NCI-H146 treated with DMSO at 0.1 percent for 48 hours (cell line): ENCODE results near the gene PTPN20.

ENCODE experiments used
- DNase-seq: peaks from one replicate; lab custom pipeline; 2025; ENCODE audit not compliant: unreplicated experiment; lab: John Stamatoyannopoulos, UW

Gene PTPN20

GRCh38 chr10:47020471-47020870 lies 109.2 kb downstream of the PTPN20 start:
- no peak for DNase-seq

DNA sequence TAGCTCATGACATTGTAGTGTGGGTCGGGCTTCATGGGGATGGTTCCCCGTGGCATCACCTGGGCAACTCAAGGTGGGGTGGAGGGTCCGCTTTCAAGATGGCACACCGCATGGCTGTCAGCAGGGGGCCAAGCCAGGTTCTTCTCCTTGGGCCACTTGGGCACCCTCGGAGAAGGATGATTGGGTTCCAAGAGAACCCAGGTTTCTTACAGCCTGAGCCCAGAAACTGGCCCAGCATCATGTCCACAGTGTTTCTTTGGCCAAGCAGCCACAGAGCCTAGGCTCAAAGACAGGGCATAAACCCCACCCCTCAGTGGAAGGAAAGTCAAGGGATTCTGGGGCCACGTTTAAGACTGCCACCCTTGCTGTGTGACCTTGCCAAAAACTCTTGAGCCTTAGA lies 110.6 kb downstream of the PTPN20 start:
- no peak for DNase-seq

- no peak for DNase-seq
Observed at GRCh38 chr10:47022311-47023131, 111.3 kb downstream of the PTPN20 start.

DNA sequence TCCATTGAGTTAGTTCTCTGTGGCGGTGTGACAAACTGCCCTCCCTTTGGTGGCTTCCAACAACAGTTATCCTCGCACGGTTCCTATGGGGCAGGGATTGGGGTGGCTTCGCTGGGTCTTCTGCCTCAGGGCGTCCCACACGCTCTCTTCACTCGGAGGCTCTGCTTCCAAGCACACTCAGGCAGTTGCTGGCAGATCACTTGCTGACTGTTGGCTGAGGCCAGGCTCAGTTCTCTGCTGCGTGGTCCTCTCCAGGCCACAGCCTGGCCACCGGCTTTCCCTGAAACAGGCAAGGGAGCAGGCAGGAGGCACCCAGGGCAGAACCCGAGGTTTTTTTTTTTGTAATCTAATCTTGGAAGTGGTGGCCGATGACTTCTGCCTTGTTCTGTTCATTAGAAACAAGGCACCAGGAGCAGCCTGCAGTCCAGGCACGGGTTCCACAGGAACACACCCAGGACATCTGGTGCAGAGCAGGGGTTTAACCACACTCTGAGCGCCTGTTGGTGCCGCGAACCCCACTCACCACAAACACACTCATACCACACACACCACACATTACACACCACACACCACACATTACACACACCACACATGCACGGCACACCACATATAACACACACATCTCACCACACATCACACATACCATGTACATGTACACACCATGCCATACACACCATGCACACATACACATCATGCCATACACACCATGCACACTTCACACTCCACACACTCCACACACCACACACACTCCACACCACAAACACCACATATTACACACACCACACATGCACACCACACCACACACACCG lies 112.2 kb downstream of the PTPN20 start:
- DNase-seq: no peak

GRCh38 chr10:47024046-47024322 lies 112.8 kb downstream of the PTPN20 start:
- DNase-seq: no peak

GRCh38 chr10:47024399-47025252 lies 113.4 kb downstream of the PTPN20 start:
- DNase-seq: no peak

GRCh38 chr10:47025253-47025539 lies 114.0 kb downstream of the PTPN20 start:
- no peak for DNase-seq

DNA sequence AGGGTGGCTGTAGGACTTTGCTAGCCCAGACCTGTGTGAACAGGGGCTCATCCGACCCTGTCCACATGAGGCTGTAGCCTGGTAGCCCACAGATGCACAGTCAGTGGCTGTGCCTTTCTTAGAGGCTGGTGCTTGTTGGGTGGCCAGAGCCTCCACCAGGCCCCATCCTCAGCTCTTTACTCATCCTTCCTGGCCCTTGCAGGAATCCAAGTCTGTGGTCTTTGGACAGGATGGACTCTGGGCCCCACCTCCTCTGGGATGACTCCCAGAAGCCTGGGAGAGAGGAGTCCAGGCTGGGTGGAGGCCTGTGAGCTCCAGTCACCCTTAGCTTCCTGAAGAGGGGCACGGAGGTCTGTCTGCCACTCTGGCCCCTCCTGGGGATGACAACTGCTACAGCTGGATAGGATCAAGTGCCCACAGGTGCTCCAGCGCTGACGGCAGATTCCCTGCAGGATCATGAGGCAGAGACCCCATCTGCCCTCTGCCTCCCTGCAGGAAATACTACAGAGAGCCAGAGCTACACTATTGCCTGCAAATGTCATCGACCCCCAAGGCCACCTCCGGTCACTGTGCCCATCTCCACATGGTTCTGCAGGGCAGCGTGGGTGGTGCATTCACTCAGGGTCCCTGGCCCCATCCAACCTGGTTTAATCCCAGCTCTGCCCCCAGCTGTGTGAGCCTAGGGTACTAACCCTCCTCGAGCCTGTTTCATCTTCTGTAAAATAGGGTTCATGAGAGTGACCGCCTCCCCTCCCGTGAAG lies 114.5 kb downstream of the PTPN20 start:
- no peak for DNase-seq

- DNase-seq: no peak
Observed at GRCh38 chr10:47026301-47027107, 115.3 kb downstream of the PTPN20 start.

DNA sequence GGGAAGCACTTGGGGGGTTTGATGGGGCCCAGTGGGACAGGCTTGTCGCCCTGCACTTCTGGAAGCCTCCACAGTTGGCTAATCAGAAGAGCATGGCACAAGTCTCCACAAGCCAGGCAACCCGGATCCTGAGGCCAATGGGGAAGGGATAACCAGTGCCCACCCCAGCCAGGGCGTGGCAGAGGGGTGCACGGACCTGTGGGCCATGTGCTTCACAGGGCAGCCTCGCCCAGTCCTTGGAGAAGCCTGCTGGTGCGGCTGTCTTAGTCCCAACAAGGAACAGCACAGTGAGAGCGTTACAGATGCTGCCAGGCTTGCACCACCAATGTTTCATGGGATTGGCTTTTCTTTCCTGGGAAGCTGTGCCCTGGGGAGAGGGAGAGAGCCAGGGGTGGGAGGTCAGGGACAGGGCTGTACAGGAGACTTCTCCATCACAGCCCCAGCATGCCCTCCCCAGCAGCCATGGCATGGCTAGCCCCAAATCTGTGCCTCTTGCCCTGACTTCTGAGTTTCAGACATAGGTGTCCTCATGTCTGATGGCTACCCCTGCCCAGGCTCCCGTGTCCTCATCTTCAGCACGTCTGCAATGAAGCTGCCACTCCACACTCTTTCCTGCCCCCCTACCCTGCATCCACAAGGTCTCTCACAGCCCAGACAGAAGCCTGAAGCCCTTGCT lies 116.0 kb downstream of the PTPN20 start:
- no peak for DNase-seq

- no peak for DNase-seq
Observed at GRCh38 chr10:47027784-47028260, 116.6 kb downstream of the PTPN20 start.

DNA sequence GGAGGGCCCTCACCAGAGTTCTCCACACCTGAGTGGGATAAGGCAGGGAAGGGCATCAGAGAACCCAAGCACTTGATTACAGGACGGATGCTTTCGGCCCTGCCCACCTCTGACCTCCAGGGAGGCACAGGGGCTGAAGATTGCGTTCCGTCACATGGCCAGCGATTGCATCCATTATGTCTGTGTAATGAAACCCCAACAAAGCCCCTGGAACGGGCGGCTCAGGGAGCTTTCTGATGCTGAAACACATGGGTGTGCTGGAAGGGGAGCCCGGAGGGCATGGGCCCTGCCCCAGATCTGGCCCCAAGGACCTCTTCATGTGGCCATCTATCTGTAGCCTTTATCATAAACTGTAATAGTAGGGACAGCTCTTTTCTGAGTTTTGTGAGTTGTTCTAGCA lies 117.2 kb downstream of the PTPN20 start:
- no peak for DNase-seq

- no peak for DNase-seq
Observed at GRCh38 chr10:47029181-47030009, 118.2 kb downstream of the PTPN20 start.

- no peak for DNase-seq
Observed at GRCh38 chr10:47030191-47030703, 119.0 kb downstream of the PTPN20 start.

GRCh38 chr10:47031211-47031900 lies 120.1 kb downstream of the PTPN20 start:
- no peak for DNase-seq

- no peak for DNase-seq
Observed at GRCh38 chr10:47031901-47032465, 120.8 kb downstream of the PTPN20 start.

DNA sequence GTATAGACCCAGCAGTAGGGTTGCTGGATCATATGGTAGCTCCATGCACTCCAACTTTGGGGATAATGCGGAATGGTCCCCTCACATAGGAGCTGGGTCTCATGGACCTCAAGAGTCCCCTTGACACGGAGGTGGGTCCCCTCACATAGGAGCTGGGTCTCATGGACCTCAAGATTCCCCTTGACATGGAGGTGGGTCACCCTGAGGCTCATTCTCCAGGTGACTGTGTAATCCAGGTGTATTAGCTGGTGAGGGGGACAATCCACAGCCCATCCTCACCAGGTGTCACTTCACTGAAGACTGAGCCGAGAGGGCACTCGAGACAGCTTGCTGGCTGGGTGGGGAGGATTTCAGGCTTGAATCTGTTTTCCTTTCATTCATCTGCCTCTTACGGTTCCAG lies 121.9 kb downstream of the PTPN20 start:
- DNase-seq: no peak
